HG03135 (cell line): ENCODE results near the gene CHD1.

Source experiments
- ATAC-seq: cut with Tn5 transposase; IDR thresholded peaks from one replicate; pipeline ENCODE4 v1.9.1; 2021; ENCODE audit warnings: mild to moderate bottlenecking, moderate library complexity; ENCODE audit not compliant: unreplicated experiment

Gene CHD1

DNA sequence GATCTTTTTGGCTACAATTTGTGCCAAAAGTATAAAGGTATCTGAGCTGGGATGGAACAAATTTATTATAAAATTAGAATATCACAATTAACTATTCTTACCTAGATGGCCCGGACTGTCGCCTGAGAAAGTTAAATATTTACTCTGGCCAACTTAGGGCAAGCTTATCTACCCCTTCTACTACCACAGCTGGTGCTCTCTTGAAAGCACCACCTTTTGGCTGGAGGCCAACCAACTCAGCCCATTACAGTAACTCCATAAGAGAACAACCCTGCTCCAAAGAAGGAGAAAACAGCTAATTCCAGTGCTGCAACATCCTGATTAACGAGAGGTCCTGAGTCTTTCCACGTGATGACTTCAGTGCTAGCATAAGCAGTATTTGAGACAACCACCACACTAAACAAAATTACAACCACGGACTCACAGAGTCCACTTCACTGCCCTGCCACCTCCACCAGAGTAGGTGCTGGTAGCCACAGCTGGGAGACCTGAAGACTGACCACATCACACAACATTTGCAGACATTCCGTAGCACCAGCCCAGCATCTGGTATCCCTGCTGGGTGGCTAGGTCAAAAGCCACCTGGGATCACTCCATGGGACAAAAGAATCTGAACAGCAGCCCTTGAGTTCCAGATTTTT lies 112.1 kb downstream of the CHD1 start:
- ATAC-seq = no peak

DNA sequence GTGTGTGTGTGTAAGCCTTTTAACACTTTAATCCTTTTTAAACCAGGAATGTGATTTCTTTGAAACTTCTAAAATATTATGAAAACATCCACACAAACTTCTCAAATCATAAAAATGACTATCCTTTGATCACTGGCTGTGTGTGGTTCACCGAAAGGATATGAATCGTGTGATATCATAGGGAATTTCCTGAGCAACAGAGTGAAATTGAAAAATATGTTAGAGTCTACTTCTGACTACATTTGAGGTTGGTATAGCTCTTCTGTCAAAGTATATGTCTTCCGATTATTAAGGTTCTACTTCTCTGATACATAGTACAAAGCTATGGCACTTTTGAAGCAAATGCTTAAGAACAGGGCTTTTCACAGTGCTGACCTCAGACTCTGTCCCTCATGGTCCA lies 115.1 kb downstream of the CHD1 start:
- ATAC-seq = no peak

GRCh38 chr5:98810206-98810605 lies 118.6 kb downstream of the CHD1 start:
- no peak for ATAC-seq

DNA sequence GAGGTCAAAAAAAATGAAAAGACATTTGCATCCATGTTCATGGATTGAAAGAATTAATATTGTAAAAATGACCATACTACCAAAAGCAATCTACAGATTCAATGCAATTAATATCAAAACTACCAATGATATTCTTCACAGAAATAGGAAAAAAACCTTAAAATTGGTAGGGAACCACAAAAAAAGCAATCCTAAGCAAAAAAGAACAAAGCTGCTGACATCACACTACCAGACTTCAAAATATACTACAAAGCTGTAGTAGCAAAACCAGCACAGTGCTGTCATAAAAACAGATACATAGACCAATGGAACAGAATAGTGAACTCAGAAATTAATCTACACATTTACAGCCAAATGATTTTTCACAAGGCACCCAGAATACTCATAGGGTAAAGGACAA lies 121.0 kb downstream of the CHD1 start:
- no peak for ATAC-seq

GRCh38 chr5:98805070-98805469 lies 123.7 kb downstream of the CHD1 start:
- no peak for ATAC-seq

- ATAC-seq = no peak
These were observed 124.7 kb downstream of the CHD1 start for GRCh38 chr5:98804066-98804465.
